ENCODE measurements around the gene SMAD6. TPM values are rescaled to one million over a fixed set of nuclear protein-coding genes. Genes with fewer than 3 reads are reported as not detected.

The SMAD6 gene
- total and polyA plus RNA-seq, 2 experiments from 2014 or later, result 1.6 to 15.7 TPM

- Mint-ChIP-seq H3K9me3 (no peaks in the 10 kb centered on the region), H3K4me3 (peak overlapping the region; percentile 84), H3K27ac (no peak overlapping the region), H3K36me3 (ENCODE audit: low read depth) (peaks cover 2% of the 10 kb centered on the region; the same call in 1 of the 3 replicates), H3K27me3 (ENCODE audit: insufficient read depth, low read depth, poor library complexity) (peaks cover 45% of the 10 kb centered on the region), H3K4me1 (peaks cover 36% of the 10 kb centered on the region)
- Histone ChIP-seq H3K4me3 (peak overlapping the region; percentile 86), H3K79me2 (replicated peaks; ENCODE audit: insufficient read depth) (peaks cover 15% of the 10 kb centered on the region), H3K27ac (ENCODE audit: low read depth) (no peak overlapping the region), H3K4me1 (ENCODE audit: insufficient read depth) (peaks cover 26% of the 10 kb centered on the region), H3K27me3 (ENCODE audit: insufficient read depth) (peaks cover 47% of the 10 kb centered on the region), H3K36me3 (ENCODE audit: insufficient read depth) (no peaks in the 10 kb centered on the region), H3K9me2 (ENCODE audit: insufficient read depth) (no peaks in the 10 kb centered on the region), H3K4me2 (peak overlapping the region; percentile 95), H4K20me1 (replicated peaks; ENCODE audit: insufficient read depth) (peaks cover 19% of the 10 kb centered on the region), H2AFZ (peak overlapping the region; percentile 93), H3F3A (replicated peaks; ENCODE audit: low read depth) (peaks cover 12% of the 10 kb centered on the region)
- DNase-seq (ENCODE audit: low spot score), result peak; percentile 96
- ATAC-seq, result peak; percentile 24
- peak; percentile 61 for TF ChIP-seq POLR2AphosphoS5 (IDR thresholded peaks at IDR 0.05; ENCODE audit: low read depth)
- no peak for TF ChIP-seq ZNF462 (CRISPR knock-in tag; IDR thresholded peaks at IDR 0.05)
These were observed 1.1 kb upstream of the SMAD6 start for GRCh38 chr15:66700802-66701421.

DNA sequence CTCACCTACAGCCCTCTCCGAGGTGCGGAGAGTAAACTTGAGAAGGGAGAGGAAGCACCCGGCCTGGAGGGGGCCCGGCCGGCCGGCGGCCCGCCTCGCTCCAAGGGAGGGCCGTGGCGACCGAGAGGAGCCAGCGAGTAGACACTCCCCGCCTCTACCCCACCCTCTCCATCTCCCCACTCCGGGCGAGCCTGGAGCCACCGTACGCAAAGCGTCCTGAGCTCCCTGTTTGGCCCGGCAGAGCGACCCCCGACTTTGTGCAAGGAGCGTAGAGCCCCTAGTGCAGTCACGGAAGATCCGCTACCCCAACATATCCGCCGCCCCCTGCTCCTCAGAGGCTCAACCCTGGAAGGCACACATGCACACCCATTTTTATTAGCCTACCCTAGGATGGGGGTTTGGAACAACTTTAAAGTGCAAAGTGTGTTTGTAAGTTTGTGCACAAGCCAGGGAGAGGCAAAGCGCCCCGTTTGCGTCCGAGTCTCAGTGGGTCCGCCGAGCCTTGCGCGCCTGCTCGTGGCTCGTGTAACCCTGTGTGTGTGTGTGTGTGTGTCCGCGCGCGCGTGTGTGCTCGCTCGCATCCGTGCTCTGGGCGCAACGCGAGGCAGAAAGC lies 508 bp upstream of the SMAD6 start:
- ATAC-seq (peak; percentile 29), DNase-seq (ENCODE audit: low spot score) (peak; percentile 53)
- TF ChIP-seq POLR2AphosphoS5 (IDR thresholded peaks at IDR 0.05; ENCODE audit: low read depth), result no peak
- TF ChIP-seq CREB1 (CRISPR knock-in tag; IDR thresholded peaks at IDR 0.05; ENCODE audit: low read depth), result no peak
- TF ChIP-seq, protein P1, sequence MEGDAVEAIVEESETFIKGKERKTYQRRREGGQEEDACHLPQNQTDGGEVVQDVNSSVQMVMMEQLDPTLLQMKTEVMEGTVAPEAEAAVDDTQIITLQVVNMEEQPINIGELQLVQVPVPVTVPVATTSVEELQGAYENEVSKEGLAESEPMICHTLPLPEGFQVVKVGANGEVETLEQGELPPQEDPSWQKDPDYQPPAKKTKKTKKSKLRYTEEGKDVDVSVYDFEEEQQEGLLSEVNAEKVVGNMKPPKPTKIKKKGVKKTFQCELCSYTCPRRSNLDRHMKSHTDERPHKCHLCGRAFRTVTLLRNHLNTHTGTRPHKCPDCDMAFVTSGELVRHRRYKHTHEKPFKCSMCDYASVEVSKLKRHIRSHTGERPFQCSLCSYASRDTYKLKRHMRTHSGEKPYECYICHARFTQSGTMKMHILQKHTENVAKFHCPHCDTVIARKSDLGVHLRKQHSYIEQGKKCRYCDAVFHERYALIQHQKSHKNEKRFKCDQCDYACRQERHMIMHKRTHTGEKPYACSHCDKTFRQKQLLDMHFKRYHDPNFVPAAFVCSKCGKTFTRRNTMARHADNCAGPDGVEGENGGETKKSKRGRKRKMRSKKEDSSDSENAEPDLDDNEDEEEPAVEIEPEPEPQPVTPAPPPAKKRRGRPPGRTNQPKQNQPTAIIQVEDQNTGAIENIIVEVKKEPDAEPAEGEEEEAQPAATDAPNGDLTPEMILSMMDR (conservative IDR thresholded peaks at IDR 0.05; ENCODE audit: low read depth in 2 of 2), result no peak
- TF ChIP-seq EZH2phosphoT487 (IDR thresholded peaks at IDR 0.05; ENCODE audit: unreplicated experiment), result no peak
- no peak for TF ChIP-seq JUNB (IDR thresholded peaks at IDR 0.05; ENCODE audit: unreplicated experiment)
- TF ChIP-seq, protein P2, sequence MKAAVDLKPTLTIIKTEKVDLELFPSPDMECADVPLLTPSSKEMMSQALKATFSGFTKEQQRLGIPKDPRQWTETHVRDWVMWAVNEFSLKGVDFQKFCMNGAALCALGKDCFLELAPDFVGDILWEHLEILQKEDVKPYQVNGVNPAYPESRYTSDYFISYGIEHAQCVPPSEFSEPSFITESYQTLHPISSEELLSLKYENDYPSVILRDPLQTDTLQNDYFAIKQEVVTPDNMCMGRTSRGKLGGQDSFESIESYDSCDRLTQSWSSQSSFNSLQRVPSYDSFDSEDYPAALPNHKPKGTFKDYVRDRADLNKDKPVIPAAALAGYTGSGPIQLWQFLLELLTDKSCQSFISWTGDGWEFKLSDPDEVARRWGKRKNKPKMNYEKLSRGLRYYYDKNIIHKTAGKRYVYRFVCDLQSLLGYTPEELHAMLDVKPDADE (IDR thresholded peaks at IDR 0.05), result no peak
- no peak for TF ChIP-seq NANOG (IDR thresholded peaks at IDR 0.05; ENCODE audit: borderline replicate concordance)
- no peak for TF ChIP-seq ZNF331 (CRISPR knock-in tag; IDR thresholded peaks at IDR 0.05; ENCODE audit: low read depth)

More for the DNA sequence above, 508 bp upstream of the SMAD6 start:
- Histone ChIP-seq H3K27me3 (ENCODE audit: insufficient read depth) (peaks cover 48% of the 10 kb centered on the region), H3K36me3 (ENCODE audit: insufficient read depth) (no peaks in the 10 kb centered on the region), H3F3A (replicated peaks; ENCODE audit: low read depth) (peaks cover 12% of the 10 kb centered on the region), H3K4me1 (ENCODE audit: insufficient read depth) (peaks cover 26% of the 10 kb centered on the region), H3K27ac (ENCODE audit: low read depth) (no peak overlapping the region), H3K4me2 (peak overlapping the region; percentile 95), H3K79me2 (replicated peaks; ENCODE audit: insufficient read depth) (peaks cover 15% of the 10 kb centered on the region), H4K20me1 (replicated peaks; ENCODE audit: insufficient read depth) (peaks cover 21% of the 10 kb centered on the region), H3K4me3 (peak overlapping the region; percentile 86), H3K9me2 (ENCODE audit: insufficient read depth) (no peaks in the 10 kb centered on the region), H2AFZ (peak overlapping the region; percentile 78)
- Mint-ChIP-seq H3K27me3 (ENCODE audit: insufficient read depth, low read depth, poor library complexity) (peaks cover 46% of the 10 kb centered on the region), H3K9me3 (no peaks in the 10 kb centered on the region), H3K27ac (no peak overlapping the region), H3K4me1 (peaks cover 37% of the 10 kb centered on the region), H3K4me3 (peak overlapping the region; percentile 84), H3K36me3 (ENCODE audit: low read depth) (peaks cover 2% of the 10 kb centered on the region; the same call in 1 of the 3 replicates)
